ENCODE results near the gene CTSA.
"Not testable (repeated sequence)": the region's sequence is repeated elsewhere in the genome, so short reads cannot be mapped to it uniquely, and the experiment has no call there.

CTSA gene

GRCh38 chr20:45927071-45927878 is 36.1 kb downstream of the CTSA start:
- no peak for TF ChIP-seq CTCF (IDR thresholded peaks at IDR 0.05; ENCODE audit: borderline replicate concordance, insufficient read depth, low read depth, low read length)
- H3K4me3 ChIP-seq (ENCODE audit: low read depth, low read length): no peak overlapping the region

- H3K4me3 ChIP-seq (ENCODE audit: low read depth, low read length): not testable (repeated sequence)
Observed at GRCh38 chr20:45931680-45932079, 40.5 kb downstream of the CTSA start.

GRCh38 chr20:45933266-45934045 is 42.3 kb downstream of the CTSA start:
- peak overlapping the region; percentile 90 for H3K4me3 ChIP-seq (ENCODE audit: low read depth, low read length)
- peak; percentile 38 for TF ChIP-seq CTCF (IDR thresholded peaks at IDR 0.05; ENCODE audit: borderline replicate concordance, insufficient read depth, low read depth, low read length)

GRCh38 chr20:45934046-45934585 is 43.0 kb downstream of the CTSA start:
- no peak for TF ChIP-seq CTCF (IDR thresholded peaks at IDR 0.05; ENCODE audit: borderline replicate concordance, insufficient read depth, low read depth, low read length)
- H3K4me3 ChIP-seq (ENCODE audit: low read depth, low read length): peak overlapping the region; percentile 90

- no peak for TF ChIP-seq CTCF (IDR thresholded peaks at IDR 0.05; ENCODE audit: borderline replicate concordance, insufficient read depth, low read depth, low read length)
Observed at GRCh38 chr20:45934586-45935415, 43.7 kb downstream of the CTSA start, which contains the start of gene PCIF1. Gene PCIF1 (plus strand): TSS chr20:45934683. CDS start chr20:45939000, 4,317 bp downstream.

GRCh38 chr20:45935416-45936046 is 44.4 kb downstream of the CTSA start:
- no peak for TF ChIP-seq CTCF (IDR thresholded peaks at IDR 0.05; ENCODE audit: borderline replicate concordance, insufficient read depth, low read depth, low read length)

More at GRCh38 chr20:45934586-45935415, 43.7 kb downstream of the CTSA start, which contains the start of gene PCIF1:
- peak within 1 kb of the TSS; percentile 90 for H3K4me3 ChIP-seq (ENCODE audit: low read depth, low read length)

More at GRCh38 chr20:45935416-45936046, 44.4 kb downstream of the CTSA start:
- H3K4me3 ChIP-seq (ENCODE audit: low read depth, low read length): peak overlapping the region; percentile 47

Data from GM12875 (cell line).